Large intestine (tissue), 3 donors: ENCODE results near the gene C14orf119. TPM values are rescaled to one million over a fixed set of nuclear protein-coding genes. Genes with fewer than 3 reads are reported as not detected.

ENCODE experiments used
- DNase-seq, 2 donors: peaks; one replicate each; pipeline versions ENCODE4 v3.0.0 to v3.0.0-alpha.2; 2013
- H3K27ac ChIP-seq: one replicate; pipeline ENCODE4 v1.5.1; 2013; ENCODE audit warnings: low read length
- H3K27me3 ChIP-seq: 2 replicates; pipeline ENCODE4 v1.6.1; 2013; ENCODE audit warnings: low read length; ENCODE audit not compliant: control insufficient read depth, insufficient read depth
- H3K36me3 ChIP-seq: 2 replicates; pipeline ENCODE4 v1.6.1; 2013; ENCODE audit warnings: low read length; ENCODE audit not compliant: control insufficient read depth, insufficient read depth
- H3K4me1 ChIP-seq: one replicate; pipeline ENCODE4 v1.6.1; 2013; ENCODE audit warnings: low read length; ENCODE audit not compliant: control insufficient read depth, insufficient read depth
- H3K4me3 ChIP-seq: one replicate; pipeline ENCODE4 v1.5.1; 2013; ENCODE audit warnings: low read length
- H3K9me3 ChIP-seq: one replicate; pipeline ENCODE4 v1.6.1; 2013; ENCODE audit warnings: mild to moderate bottlenecking, low read depth, low read length, moderate library complexity; ENCODE audit not compliant: control insufficient read depth
- WGBS: methylation state at CpG from one replicate; pipeline ENCODE4 v1.1.5; 2013; ENCODE audit warnings: low lambda C conversion rate; ENCODE audit not compliant: insufficient coverage; 5-methylcytosine and 5-hydroxymethylcytosine counted together
- polyA plus RNA-seq: library from polyadenylated mRNA; unstranded; fragments of 120-200 nt; gene quantifications from one replicate; pipeline ENCODE4 v1.2.1, GENCODE V29; 2013

Gene C14orf119
- polyA plus RNA-seq, 1 donor, result 60.9 TPM

DNA sequence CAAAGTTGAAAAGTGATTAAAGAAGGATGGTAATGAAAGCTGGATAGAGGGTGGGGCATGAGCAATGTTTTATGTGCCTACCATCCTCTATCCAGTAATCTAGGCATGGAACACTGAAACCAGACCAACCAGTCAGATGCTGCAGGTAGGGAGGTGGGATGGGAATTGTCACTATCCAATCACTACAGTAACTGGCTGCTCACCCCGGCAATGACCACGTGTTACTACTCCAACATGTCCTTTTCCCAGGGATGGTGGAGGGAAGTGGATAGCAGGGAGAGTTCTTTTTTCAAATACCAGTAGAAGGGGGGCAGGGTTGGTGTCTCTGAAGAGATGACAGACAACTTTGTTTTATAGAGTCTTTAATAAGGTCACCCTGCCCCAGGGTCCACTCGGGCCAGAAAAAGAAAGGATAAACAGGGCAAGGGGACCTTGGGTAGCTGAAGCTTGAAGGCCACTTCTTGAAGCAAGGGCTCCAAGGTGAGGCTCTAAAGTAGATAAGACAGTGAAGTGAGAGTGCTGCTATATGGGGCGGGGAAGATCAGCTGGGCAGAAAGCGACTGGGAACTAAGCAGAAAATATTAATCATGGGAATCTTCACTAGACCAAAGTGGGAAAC, 23.3 kb upstream of the C14orf119 start:
- Histone ChIP-seq H3K27me3 (no peaks in the 10 kb centered on the region), H3K9me3 (no peaks in the 10 kb centered on the region), H3K36me3 (peaks cover 71% of the 10 kb centered on the region), H3K4me3 (peak overlapping the region; percentile 81), H3K4me1 (peaks cover 43% of the 10 kb centered on the region), H3K27ac (peak overlapping the region; percentile 84)
- WGBS, result 17% methylated on average over 1 of the region's 5 CpGs
- DNase-seq, result peak; percentile 43 to 72

DNA sequence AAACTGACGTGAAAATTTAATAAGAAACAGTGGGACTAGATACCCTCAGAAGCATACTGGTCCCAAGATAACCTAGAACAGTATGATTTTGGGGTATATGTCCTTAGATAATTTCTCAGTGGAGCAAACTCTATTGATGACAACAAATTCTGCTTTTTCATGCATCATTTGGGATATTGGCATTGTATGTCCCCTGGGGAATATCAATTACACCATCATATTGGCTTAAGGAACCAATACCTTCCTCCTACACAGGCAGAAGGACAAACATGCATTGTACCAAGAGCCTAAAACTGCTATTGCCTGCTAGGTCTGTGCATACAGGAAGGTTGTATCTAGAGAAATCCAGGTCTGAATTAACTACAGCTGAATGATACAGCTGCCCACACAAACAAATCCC, 20.4 kb upstream of the C14orf119 start:
- no peak for DNase-seq
- Histone ChIP-seq H3K36me3 (peaks cover 71% of the 10 kb centered on the region), H3K4me1 (peaks cover 57% of the 10 kb centered on the region), H3K27ac (peak overlapping the region; percentile 86), H3K27me3 (no peaks in the 10 kb centered on the region), H3K4me3 (no peak overlapping the region), H3K9me3 (no peaks in the 10 kb centered on the region)
- 100% methylated on average over 1 of the region's 1 CpG for WGBS

DNA sequence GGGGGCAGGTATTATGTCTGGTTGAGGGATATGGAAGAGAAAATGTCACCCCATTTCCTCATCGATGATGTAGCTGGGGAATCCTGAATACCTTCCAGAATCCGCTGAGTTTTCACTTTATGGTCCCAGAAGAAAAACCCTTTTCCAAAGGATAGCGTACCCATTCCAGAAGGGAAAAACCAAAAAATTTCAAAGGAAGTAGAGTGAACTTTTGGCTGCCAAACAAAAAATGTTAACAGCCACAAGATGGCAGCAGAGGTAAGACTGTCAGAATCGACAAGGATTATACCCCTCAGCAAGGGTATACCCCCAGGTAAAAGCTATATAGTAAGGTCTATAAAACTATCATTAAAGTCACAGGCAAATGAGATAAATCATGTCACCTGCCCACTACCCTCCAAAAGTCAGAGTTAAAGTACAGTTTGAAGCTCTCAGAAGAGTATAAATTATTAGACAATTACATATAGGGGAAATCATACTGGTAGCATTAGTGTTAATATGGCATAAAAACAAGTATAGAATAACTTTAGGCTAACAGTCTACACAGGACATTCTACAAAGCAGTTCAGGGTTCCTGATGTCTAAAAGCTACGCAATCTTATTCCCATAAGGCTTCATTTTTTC, 18.4 kb upstream of the C14orf119 start:
- no peak for DNase-seq

GRCh38 chr14:23077962-23078361, 17.3 kb upstream of the C14orf119 start:
- Histone ChIP-seq H3K27me3 (no peaks in the 10 kb centered on the region), H3K4me3 (no peak overlapping the region), H3K27ac (peak overlapping the region; percentile 86), H3K4me1 (peaks cover 32% of the 10 kb centered on the region), H3K36me3 (peaks cover 88% of the 10 kb centered on the region), H3K9me3 (no peaks in the 10 kb centered on the region)
- WGBS, result no CpG with 5 or more reads among the region's 5 CpGs
- no peak for DNase-seq

More for the DNA sequence above, 18.4 kb upstream of the C14orf119 start:
- peak overlapping the region; percentile 86 for H3K27ac ChIP-seq
- no peaks in the 10 kb centered on the region for H3K9me3 ChIP-seq
- peaks cover 89% of the 10 kb centered on the region for H3K36me3 ChIP-seq
- peaks cover 43% of the 10 kb centered on the region for H3K4me1 ChIP-seq
- H3K27me3 ChIP-seq, result no peaks in the 10 kb centered on the region
- WGBS, result 100% methylated on average over 1 of the region's 5 CpGs
- no peak overlapping the region for H3K4me3 ChIP-seq

GRCh38 chr14:23078692-23079116, 16.6 kb upstream of the C14orf119 start:
- no peaks in the 10 kb centered on the region for H3K9me3 ChIP-seq
- peaks cover 30% of the 10 kb centered on the region for H3K4me1 ChIP-seq
- no peak overlapping the region for H3K4me3 ChIP-seq
- peaks cover 87% of the 10 kb centered on the region for H3K36me3 ChIP-seq
- H3K27ac ChIP-seq, result peak overlapping the region; percentile 97
- WGBS, result no CpG with 5 or more reads among the region's 2 CpGs
- peak; percentile 92 to 94 for DNase-seq
- no peaks in the 10 kb centered on the region for H3K27me3 ChIP-seq

- Histone ChIP-seq H3K27me3 (no peaks in the 10 kb centered on the region), H3K4me1 (peaks cover 30% of the 10 kb centered on the region), H3K4me3 (no peak overlapping the region), H3K27ac (peak overlapping the region; percentile 97), H3K9me3 (no peaks in the 10 kb centered on the region), H3K36me3 (peaks cover 85% of the 10 kb centered on the region)
- no peak for DNase-seq
- WGBS, result no CpG with 5 or more reads among the region's 2 CpGs
These were observed 15.6 kb upstream of the C14orf119 start for GRCh38 chr14:23079716-23080115.

- Histone ChIP-seq H3K27me3 (no peaks in the 10 kb centered on the region), H3K27ac (no peak overlapping the region), H3K4me1 (peaks cover 27% of the 10 kb centered on the region), H3K36me3 (peaks cover 84% of the 10 kb centered on the region), H3K4me3 (no peak overlapping the region), H3K9me3 (no peaks in the 10 kb centered on the region)
- no peak for DNase-seq
- 100% methylated on average over 1 of the region's 1 CpG for WGBS
These were observed 14.8 kb upstream of the C14orf119 start for GRCh38 chr14:23080474-23080873.

DNA sequence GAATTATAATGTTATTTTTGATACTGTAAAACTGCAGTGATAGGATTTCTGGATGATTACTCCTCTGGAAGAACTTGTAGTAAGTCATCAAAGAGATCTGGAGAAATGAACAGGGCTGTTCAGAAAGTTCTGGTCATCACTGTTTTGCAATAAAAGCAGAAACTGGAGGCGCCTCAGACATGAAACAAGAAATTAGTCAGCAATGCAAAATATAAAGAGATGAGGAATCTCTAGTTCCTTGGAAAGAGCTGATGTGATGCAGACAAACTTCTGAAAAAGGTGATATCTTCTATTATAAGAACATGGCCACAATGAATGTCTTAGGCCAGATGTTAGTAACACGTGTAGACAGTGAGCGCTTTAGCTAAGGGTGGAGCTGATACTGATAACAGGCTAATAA, 9.8 kb upstream of the C14orf119 start:
- no peaks in the 10 kb centered on the region for H3K9me3 ChIP-seq
- no peaks in the 10 kb centered on the region for H3K27me3 ChIP-seq
- WGBS, result no CpG with 5 or more reads among the region's 3 CpGs
- peak overlapping the region; percentile 65 for H3K27ac ChIP-seq
- H3K36me3 ChIP-seq, result peaks cover 81% of the 10 kb centered on the region
- peak in 1 of 2 donors; percentile 50 for DNase-seq
- peaks cover 5% of the 10 kb centered on the region for H3K4me1 ChIP-seq
- no peak overlapping the region for H3K4me3 ChIP-seq

DNA sequence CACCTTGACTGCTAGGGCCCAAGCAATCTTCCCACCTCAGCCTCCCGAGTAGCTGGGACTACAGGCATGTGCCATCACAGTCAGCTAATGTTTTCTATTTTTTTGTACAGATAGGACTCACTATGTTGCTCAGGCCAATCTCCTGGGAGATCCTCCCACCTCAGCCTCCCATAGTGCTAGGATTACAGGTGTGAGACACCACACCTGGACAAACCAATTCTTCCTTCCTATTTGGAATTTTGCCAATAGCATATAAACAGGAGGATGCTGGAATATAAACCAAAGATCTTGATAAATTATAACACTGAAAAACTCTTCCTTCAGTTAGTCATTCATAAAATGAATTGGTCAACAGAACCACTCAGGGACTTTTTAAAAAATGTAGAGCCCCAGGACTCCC, 8.7 kb upstream of the C14orf119 start:
- Histone ChIP-seq H3K4me3 (no peak overlapping the region), H3K36me3 (peaks cover 82% of the 10 kb centered on the region), H3K9me3 (no peaks in the 10 kb centered on the region), H3K27ac (peak overlapping the region; percentile 65), H3K4me1 (peaks cover 5% of the 10 kb centered on the region), H3K27me3 (no peaks in the 10 kb centered on the region)
- DNase-seq, result no peak
- no CpG with 5 or more reads among the region's 1 CpG for WGBS

DNA sequence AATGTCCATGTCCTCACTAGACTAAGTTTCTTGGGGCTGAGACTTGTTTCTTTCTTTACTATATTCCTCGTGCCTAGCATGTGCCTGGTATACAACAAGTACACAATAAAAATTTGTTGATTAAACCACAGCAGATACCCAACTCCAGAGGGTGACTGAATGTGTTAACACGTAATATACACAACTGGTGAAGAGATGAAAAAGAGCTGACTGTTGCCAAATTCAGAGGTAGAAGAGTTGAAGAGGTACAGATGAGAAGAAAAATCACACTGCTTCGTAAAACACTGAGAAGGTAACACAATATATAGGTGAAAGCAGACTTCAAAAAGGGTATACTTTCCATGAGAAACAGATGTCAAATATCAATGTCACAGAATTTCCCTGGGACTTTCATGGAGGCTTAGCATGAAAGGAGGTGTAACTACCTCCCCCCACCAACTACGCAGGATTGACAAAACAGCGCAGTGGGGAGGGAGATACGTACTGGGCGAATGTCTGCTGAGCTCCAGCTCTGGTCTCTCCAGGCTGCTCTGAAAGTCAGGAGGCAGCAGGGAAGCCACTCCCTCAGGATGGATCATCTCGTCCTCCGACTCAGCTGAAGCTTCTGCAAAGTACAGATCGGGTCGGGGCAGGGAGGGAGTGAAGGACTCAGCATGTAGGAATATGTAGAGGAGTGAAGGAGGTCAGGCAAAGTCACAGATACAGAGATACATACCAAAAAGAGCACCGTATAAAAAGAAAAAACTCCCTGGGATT, 5.6 kb upstream of the C14orf119 start:
- Histone ChIP-seq H3K9me3 (no peaks in the 10 kb centered on the region), H3K4me3 (no peak overlapping the region), H3K36me3 (peaks cover 67% of the 10 kb centered on the region), H3K4me1 (peaks cover 18% of the 10 kb centered on the region), H3K27ac (no peak overlapping the region), H3K27me3 (no peaks in the 10 kb centered on the region)
- no peak for DNase-seq
- WGBS, result 100% methylated on average over 1 of the region's 12 CpGs
